Measurements from ENCODE around the gene UQCR10.

Gene UQCR10

DNA sequence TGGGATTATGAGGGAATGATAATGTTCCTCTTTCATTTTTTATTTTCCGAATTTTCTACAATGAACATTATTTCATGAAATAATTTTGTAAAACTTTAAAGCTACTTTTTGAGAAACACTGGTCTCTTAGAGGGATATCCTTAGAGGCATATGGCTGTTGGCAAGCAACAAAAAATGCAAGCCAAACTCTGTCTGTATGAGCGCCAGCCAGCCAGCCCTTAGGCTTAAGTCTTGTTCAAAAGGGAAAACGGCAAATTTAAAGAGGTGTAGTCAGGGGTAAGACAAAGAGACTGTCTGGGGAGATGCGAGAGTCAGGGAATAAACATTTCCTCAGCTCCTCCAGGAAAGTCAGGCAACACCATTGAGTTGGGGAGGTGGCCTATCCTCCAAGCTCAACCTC lies 48.4 kb downstream of the UQCR10 start:
- H3K27ac ChIP-seq (ENCODE audit: low read length): no peak overlapping the region
- no peaks in the 10 kb centered on the region for H3K27me3 ChIP-seq (ENCODE audit: low read depth, low read length)
- no peaks in the 10 kb centered on the region for H3K79me2 ChIP-seq (ENCODE audit: low read length)
- H3K36me3 ChIP-seq (replicated peaks; ENCODE audit: low read depth, low read length): peaks cover 55% of the 10 kb centered on the region
- H4K20me1 ChIP-seq (ENCODE audit: insufficient read depth, low read length): no peaks in the 10 kb centered on the region
- no peak overlapping the region for H2AFZ ChIP-seq (ENCODE audit: low read depth, low read length)
- H3K9ac ChIP-seq (ENCODE audit: low read length): no peak overlapping the region
- H3K4me1 ChIP-seq (ENCODE audit: low read length): no peaks in the 10 kb centered on the region
- H3K4me2 ChIP-seq (ENCODE audit: low read length): no peak overlapping the region
- TF ChIP-seq EZH2phosphoT487 (IDR thresholded peaks at IDR 0.05; ENCODE audit: low read depth): no peak
- TF ChIP-seq, protein P1, sequence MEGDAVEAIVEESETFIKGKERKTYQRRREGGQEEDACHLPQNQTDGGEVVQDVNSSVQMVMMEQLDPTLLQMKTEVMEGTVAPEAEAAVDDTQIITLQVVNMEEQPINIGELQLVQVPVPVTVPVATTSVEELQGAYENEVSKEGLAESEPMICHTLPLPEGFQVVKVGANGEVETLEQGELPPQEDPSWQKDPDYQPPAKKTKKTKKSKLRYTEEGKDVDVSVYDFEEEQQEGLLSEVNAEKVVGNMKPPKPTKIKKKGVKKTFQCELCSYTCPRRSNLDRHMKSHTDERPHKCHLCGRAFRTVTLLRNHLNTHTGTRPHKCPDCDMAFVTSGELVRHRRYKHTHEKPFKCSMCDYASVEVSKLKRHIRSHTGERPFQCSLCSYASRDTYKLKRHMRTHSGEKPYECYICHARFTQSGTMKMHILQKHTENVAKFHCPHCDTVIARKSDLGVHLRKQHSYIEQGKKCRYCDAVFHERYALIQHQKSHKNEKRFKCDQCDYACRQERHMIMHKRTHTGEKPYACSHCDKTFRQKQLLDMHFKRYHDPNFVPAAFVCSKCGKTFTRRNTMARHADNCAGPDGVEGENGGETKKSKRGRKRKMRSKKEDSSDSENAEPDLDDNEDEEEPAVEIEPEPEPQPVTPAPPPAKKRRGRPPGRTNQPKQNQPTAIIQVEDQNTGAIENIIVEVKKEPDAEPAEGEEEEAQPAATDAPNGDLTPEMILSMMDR (IDR thresholded peaks at IDR 0.05; ENCODE audit: low read depth, low read length): no peak
- H3K4me3 ChIP-seq (ENCODE audit: low read length): no peak overlapping the region
- no peaks in the 10 kb centered on the region for H3K9me3 ChIP-seq (ENCODE audit: insufficient read depth, low read length)

DNA sequence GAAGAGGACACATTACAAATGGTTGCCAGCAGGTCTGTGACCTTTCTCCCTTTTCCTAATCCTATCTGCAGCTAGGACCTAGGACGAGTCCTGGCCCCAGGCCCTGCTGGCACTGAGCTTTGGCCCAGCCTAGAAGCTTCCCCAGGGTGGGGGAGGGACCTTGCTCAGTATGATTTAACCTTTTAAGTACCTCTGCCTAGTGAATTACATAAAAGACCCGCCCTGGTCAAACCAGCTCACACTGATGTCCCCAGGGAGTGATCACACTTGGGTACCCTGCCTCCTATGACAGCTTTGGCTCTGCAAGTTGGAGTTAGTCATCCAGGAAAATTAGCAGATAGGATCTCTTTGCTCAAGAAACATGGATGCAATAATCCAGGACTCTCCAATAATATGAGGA lies 49.0 kb downstream of the UQCR10 start:
- H3K9me3 ChIP-seq (ENCODE audit: insufficient read depth, low read length): no peaks in the 10 kb centered on the region
- H3K79me2 ChIP-seq (ENCODE audit: low read length): no peaks in the 10 kb centered on the region
- no peaks in the 10 kb centered on the region for H3K27me3 ChIP-seq (ENCODE audit: low read depth, low read length)
- H3K36me3 ChIP-seq (replicated peaks; ENCODE audit: low read depth, low read length): peaks cover 52% of the 10 kb centered on the region
- no peak overlapping the region for H3K9ac ChIP-seq (ENCODE audit: low read length)
- no peaks in the 10 kb centered on the region for H4K20me1 ChIP-seq (ENCODE audit: insufficient read depth, low read length)
- H3K4me3 ChIP-seq (ENCODE audit: low read length): no peak overlapping the region
- no peak overlapping the region for H3K27ac ChIP-seq (ENCODE audit: low read length)
- H3K4me1 ChIP-seq (ENCODE audit: low read length): peaks cover 4% of the 10 kb centered on the region
- no peak overlapping the region for H2AFZ ChIP-seq (ENCODE audit: low read depth, low read length)
- TF ChIP-seq, protein P1 (IDR thresholded peaks at IDR 0.05; ENCODE audit: low read depth, low read length): no peak
- no peak for TF ChIP-seq EZH2phosphoT487 (IDR thresholded peaks at IDR 0.05; ENCODE audit: low read depth)
- no peak overlapping the region for H3K4me2 ChIP-seq (ENCODE audit: low read length)

DNA sequence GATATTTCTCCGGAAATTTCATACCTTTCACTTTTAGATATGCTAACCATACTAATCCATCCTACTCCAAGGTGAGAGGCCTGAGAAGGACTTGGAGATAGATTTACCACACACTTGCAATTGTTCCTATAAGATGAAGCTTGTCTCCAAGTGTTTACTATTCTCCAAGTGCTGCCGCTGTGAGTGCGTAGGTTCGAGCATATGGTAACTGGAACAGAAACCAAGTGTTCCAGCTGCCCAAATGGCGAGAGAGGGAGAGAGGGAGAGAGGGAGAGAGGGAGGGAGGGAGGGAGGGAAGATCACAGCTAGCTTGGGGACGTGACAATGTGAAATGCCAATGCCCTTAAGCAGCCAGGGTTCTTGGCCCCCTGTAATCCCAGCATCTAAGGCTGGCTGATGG lies 49.4 kb downstream of the UQCR10 start:
- Histone ChIP-seq H2AFZ (ENCODE audit: low read depth, low read length) (no peak overlapping the region), H3K4me2 (ENCODE audit: low read length) (no peak overlapping the region), H3K4me1 (ENCODE audit: low read length) (peaks cover 8% of the 10 kb centered on the region), H3K79me2 (ENCODE audit: low read length) (no peaks in the 10 kb centered on the region), H3K27ac (ENCODE audit: low read length) (no peak overlapping the region), H4K20me1 (ENCODE audit: insufficient read depth, low read length) (no peaks in the 10 kb centered on the region), H3K36me3 (replicated peaks; ENCODE audit: low read depth, low read length) (peaks cover 50% of the 10 kb centered on the region), H3K4me3 (ENCODE audit: low read length) (no peak overlapping the region), H3K9ac (ENCODE audit: low read length) (no peak overlapping the region), H3K27me3 (ENCODE audit: low read depth, low read length) (no peaks in the 10 kb centered on the region), H3K9me3 (ENCODE audit: insufficient read depth, low read length) (no peaks in the 10 kb centered on the region)
- TF ChIP-seq EZH2phosphoT487 (IDR thresholded peaks at IDR 0.05; ENCODE audit: low read depth): no peak
- TF ChIP-seq, protein P1 (IDR thresholded peaks at IDR 0.05; ENCODE audit: low read depth, low read length): no peak

DNA sequence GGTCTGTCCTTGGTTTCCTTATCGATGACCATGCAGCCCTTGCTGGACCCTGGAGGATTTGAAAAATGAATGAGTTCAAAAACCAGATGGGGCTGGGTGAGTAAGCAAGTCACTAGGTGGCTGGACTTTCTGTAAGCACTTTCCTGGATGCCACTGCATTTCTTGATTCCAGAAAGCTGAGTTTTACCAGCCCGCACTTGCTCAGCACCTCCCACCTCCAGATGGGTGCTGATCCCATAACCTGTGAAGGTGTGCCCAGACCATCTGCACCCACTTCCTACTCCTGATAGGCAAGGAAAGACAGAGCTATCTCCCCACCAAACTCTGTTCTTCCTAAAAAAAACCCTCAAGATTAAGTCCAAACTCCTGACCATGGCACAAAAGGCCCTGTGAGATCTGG lies 49.8 kb downstream of the UQCR10 start:
- Histone ChIP-seq H3K9me3 (ENCODE audit: insufficient read depth, low read length) (no peaks in the 10 kb centered on the region), H2AFZ (ENCODE audit: low read depth, low read length) (no peak overlapping the region), H3K27ac (ENCODE audit: low read length) (no peak overlapping the region), H3K4me1 (ENCODE audit: low read length) (peaks cover 13% of the 10 kb centered on the region), H3K36me3 (replicated peaks; ENCODE audit: low read depth, low read length) (peaks cover 48% of the 10 kb centered on the region), H4K20me1 (ENCODE audit: insufficient read depth, low read length) (no peaks in the 10 kb centered on the region), H3K27me3 (ENCODE audit: low read depth, low read length) (no peaks in the 10 kb centered on the region), H3K4me3 (ENCODE audit: low read length) (no peak overlapping the region), H3K4me2 (ENCODE audit: low read length) (no peak overlapping the region), H3K79me2 (ENCODE audit: low read length) (no peaks in the 10 kb centered on the region), H3K9ac (ENCODE audit: low read length) (no peak overlapping the region)
- TF ChIP-seq EZH2phosphoT487 (IDR thresholded peaks at IDR 0.05; ENCODE audit: low read depth): no peak
- TF ChIP-seq, protein P1 (IDR thresholded peaks at IDR 0.05; ENCODE audit: low read depth, low read length): no peak
